ENCODE results near the gene SERTAD1. TPM values are rescaled to one million over a fixed set of nuclear protein-coding genes. Genes with fewer than 3 reads are reported as not detected.
"Not testable (repeated sequence)": the region's sequence is repeated elsewhere in the genome, so short reads cannot be mapped to it uniquely, and the experiment has no call there.

The SERTAD1 gene
- total and polyA plus RNA-seq, 9 donors = 5.7 to 9.8 (median 8.1) TPM

GRCh38 chr19:40465025-40465556, 39.3 kb upstream of the SERTAD1 start:
- peak overlapping the region; percentile 60 for H3K4me3 ChIP-seq (ENCODE audit: low read length)
- WGBS (ENCODE audit: insufficient coverage) = 10% methylated on average over 10 of the region's 11 CpGs
- DNase-seq = peak; percentile 57
- no peaks in the 10 kb centered on the region for H3K36me3 ChIP-seq (ENCODE audit: control insufficient read depth, insufficient read depth, low read length)
- H3K27ac ChIP-seq (ENCODE audit: low read length) = peak overlapping the region; percentile 83
- peaks cover 20% of the 10 kb centered on the region for H3K27me3 ChIP-seq (ENCODE audit: control insufficient read depth, insufficient read depth, low read length)
- H3K9me3 ChIP-seq (replicated peaks; ENCODE audit: control insufficient read depth, low read depth, low read length) = no peaks in the 10 kb centered on the region
- peaks cover 27% of the 10 kb centered on the region for H3K4me1 ChIP-seq (ENCODE audit: control insufficient read depth, insufficient read depth, low read length)

- Histone ChIP-seq H3K27ac (ENCODE audit: low read length) (peak overlapping the region; percentile 83), H3K36me3 (ENCODE audit: control insufficient read depth, insufficient read depth, low read length) (no peaks in the 10 kb centered on the region), H3K4me3 (ENCODE audit: low read length) (peak overlapping the region; percentile 60), H3K9me3 (replicated peaks; ENCODE audit: control insufficient read depth, low read depth, low read length) (no peaks in the 10 kb centered on the region), H3K27me3 (ENCODE audit: control insufficient read depth, insufficient read depth, low read length) (peaks cover 20% of the 10 kb centered on the region), H3K4me1 (ENCODE audit: control insufficient read depth, insufficient read depth, low read length) (peaks cover 27% of the 10 kb centered on the region)
- WGBS (ENCODE audit: insufficient coverage) = 8% methylated on average over 5 of the region's 11 CpGs
- DNase-seq = peak; percentile 88
Observed at GRCh38 chr19:40464059-40465024, 38.5 kb upstream of the SERTAD1 start.

GRCh38 chr19:40463587-40464037, 37.8 kb upstream of the SERTAD1 start:
- not testable (repeated sequence) for H3K4me3 ChIP-seq (ENCODE audit: low read length)

GRCh38 chr19:40461669-40462221, 36.0 kb upstream of the SERTAD1 start:
- Histone ChIP-seq H3K4me3 (ENCODE audit: low read length) (no peak overlapping the region), H3K27me3 (ENCODE audit: control insufficient read depth, insufficient read depth, low read length) (peaks cover 4% of the 10 kb centered on the region), H3K36me3 (ENCODE audit: control insufficient read depth, insufficient read depth, low read length) (peaks cover 4% of the 10 kb centered on the region), H3K27ac (ENCODE audit: low read length) (no peak overlapping the region), H3K4me1 (ENCODE audit: control insufficient read depth, insufficient read depth, low read length) (peaks cover 22% of the 10 kb centered on the region), H3K9me3 (replicated peaks; ENCODE audit: control insufficient read depth, low read depth, low read length) (no peaks in the 10 kb centered on the region)
- WGBS (ENCODE audit: insufficient coverage) = 77% methylated on average over 5 of the region's 7 CpGs
- peak; percentile 69 for DNase-seq

More at GRCh38 chr19:40463587-40464037, 37.8 kb upstream of the SERTAD1 start:
- not testable (repeated sequence) for H3K9me3 ChIP-seq (replicated peaks; ENCODE audit: control insufficient read depth, low read depth, low read length); DNase-seq; H3K36me3 ChIP-seq (ENCODE audit: control insufficient read depth, insufficient read depth, low read length); H3K27ac ChIP-seq (ENCODE audit: low read length)
- 80% methylated on average over 10 of the region's 12 CpGs for WGBS (ENCODE audit: insufficient coverage)
- H3K27me3 ChIP-seq (ENCODE audit: control insufficient read depth, insufficient read depth, low read length) = peaks cover 17% of the 10 kb centered on the region
- H3K4me1 ChIP-seq (ENCODE audit: control insufficient read depth, insufficient read depth, low read length) = peaks cover 27% of the 10 kb centered on the region

GRCh38 chr19:40460185-40460584, 34.4 kb upstream of the SERTAD1 start:
- Histone ChIP-seq H3K9me3 (replicated peaks; ENCODE audit: control insufficient read depth, low read depth, low read length) (no peaks in the 10 kb centered on the region), H3K27me3 (ENCODE audit: control insufficient read depth, insufficient read depth, low read length) (no peaks in the 10 kb centered on the region), H3K4me3 (ENCODE audit: low read length) (no peak overlapping the region), H3K36me3 (ENCODE audit: control insufficient read depth, insufficient read depth, low read length) (peaks cover 7% of the 10 kb centered on the region), H3K27ac (ENCODE audit: low read length) (no peak overlapping the region), H3K4me1 (ENCODE audit: control insufficient read depth, insufficient read depth, low read length) (peaks cover 11% of the 10 kb centered on the region)
- 71% methylated on average over 1 of the region's 3 CpGs for WGBS (ENCODE audit: insufficient coverage)
- DNase-seq = no peak

- H3K4me1 ChIP-seq (ENCODE audit: control insufficient read depth, insufficient read depth, low read length) = no peaks in the 10 kb centered on the region
- 100% methylated on average over 1 of the region's 3 CpGs for WGBS (ENCODE audit: insufficient coverage)
- H3K27me3 ChIP-seq (ENCODE audit: control insufficient read depth, insufficient read depth, low read length) = no peaks in the 10 kb centered on the region
- H3K27ac ChIP-seq (ENCODE audit: low read length) = no peak overlapping the region
- no peak overlapping the region for H3K4me3 ChIP-seq (ENCODE audit: low read length)
- H3K9me3 ChIP-seq (replicated peaks; ENCODE audit: control insufficient read depth, low read depth, low read length) = no peaks in the 10 kb centered on the region
- H3K36me3 ChIP-seq (ENCODE audit: control insufficient read depth, insufficient read depth, low read length) = peaks cover 9% of the 10 kb centered on the region
- DNase-seq = no peak
Observed at GRCh38 chr19:40458597-40458974, 32.8 kb upstream of the SERTAD1 start.

- H3K4me3 ChIP-seq (ENCODE audit: low read length) = no peak overlapping the region
- WGBS (ENCODE audit: insufficient coverage) = 89% methylated on average over 13 of the region's 27 CpGs
- H3K27me3 ChIP-seq (ENCODE audit: control insufficient read depth, insufficient read depth, low read length) = no peaks in the 10 kb centered on the region
- peaks cover 14% of the 10 kb centered on the region for H3K36me3 ChIP-seq (ENCODE audit: control insufficient read depth, insufficient read depth, low read length)
- no peaks in the 10 kb centered on the region for H3K4me1 ChIP-seq (ENCODE audit: control insufficient read depth, insufficient read depth, low read length)
- H3K9me3 ChIP-seq (replicated peaks; ENCODE audit: control insufficient read depth, low read depth, low read length) = no peaks in the 10 kb centered on the region
- no peak for DNase-seq
- no peak overlapping the region for H3K27ac ChIP-seq (ENCODE audit: low read length)
Observed at GRCh38 chr19:40457953-40458596, 32.3 kb upstream of the SERTAD1 start.

GRCh38 chr19:40457048-40457447, 31.3 kb upstream of the SERTAD1 start:
- Histone ChIP-seq H3K9me3 (replicated peaks; ENCODE audit: control insufficient read depth, low read depth, low read length) (no peaks in the 10 kb centered on the region), H3K27me3 (ENCODE audit: control insufficient read depth, insufficient read depth, low read length) (no peaks in the 10 kb centered on the region), H3K27ac (ENCODE audit: low read length) (no peak overlapping the region), H3K4me1 (ENCODE audit: control insufficient read depth, insufficient read depth, low read length) (no peaks in the 10 kb centered on the region), H3K36me3 (ENCODE audit: control insufficient read depth, insufficient read depth, low read length) (peaks cover 16% of the 10 kb centered on the region), H3K4me3 (ENCODE audit: low read length) (no peak overlapping the region)
- 68% methylated on average over 2 of the region's 5 CpGs for WGBS (ENCODE audit: insufficient coverage)
- no peak for DNase-seq

- H3K27ac ChIP-seq (ENCODE audit: low read length); H3K4me3 ChIP-seq (ENCODE audit: low read length); H3K9me3 ChIP-seq (replicated peaks; ENCODE audit: control insufficient read depth, low read depth, low read length); H3K4me1 ChIP-seq (ENCODE audit: control insufficient read depth, insufficient read depth, low read length); H3K27me3 ChIP-seq (ENCODE audit: control insufficient read depth, insufficient read depth, low read length); DNase-seq: not testable (repeated sequence)
- H3K36me3 ChIP-seq (ENCODE audit: control insufficient read depth, insufficient read depth, low read length) = peaks cover 23% of the 10 kb centered on the region
- 80% methylated on average over 1 of the region's 6 CpGs for WGBS (ENCODE audit: insufficient coverage)
Observed at GRCh38 chr19:40453943-40454342, 28.2 kb upstream of the SERTAD1 start.

All from muscle of leg (tissue), 11 donors.